ENCODE results near the gene CORO2B. TPM values are rescaled to one million over a fixed set of nuclear protein-coding genes. Genes with fewer than 3 reads are reported as not detected.
"Not testable (repeated sequence)": the region's sequence is repeated elsewhere in the genome, so short reads cannot be mapped to it uniquely, and the experiment has no call there.

Gene CORO2B
- total and polyA plus RNA-seq, 4 donors: 1.8 to 9.2 (median 5.0) TPM

GRCh38 chr15:68643216-68643830 is 64.5 kb downstream of the CORO2B start:
- no peak for ATAC-seq (ENCODE audit: low FRiP score)
- DNase-seq: no peak

GRCh38 chr15:68644083-68644904 is 65.5 kb downstream of the CORO2B start:
- ATAC-seq (ENCODE audit: low FRiP score) (no peak), DNase-seq (no peak)
- H3K36me3 ChIP-seq (ENCODE audit: control insufficient read depth in 1 of 2, insufficient read depth in 2 of 2, low read length in 1 of 2): no peaks in the 10 kb centered on the region
- intact Hi-C loops (cut with DNase I): no loop called here
- no peaks in the 10 kb centered on the region for H3K4me1 ChIP-seq (ENCODE audit: control insufficient read depth in 1 of 2, insufficient read depth in 2 of 2, low read length in 2 of 2)
- no peaks in the 10 kb centered on the region for H3K27me3 ChIP-seq (ENCODE audit: control insufficient read depth in 1 of 2, insufficient read depth in 2 of 2, low read length in 1 of 2)
- no peak overlapping the region for H3K27ac ChIP-seq (ENCODE audit: low read depth in 1 of 2, low read length in 2 of 2)
- no peak overlapping the region for H3K4me3 ChIP-seq (ENCODE audit: low read length in 2 of 2)
- no peaks in the 10 kb centered on the region for H3K9me3 ChIP-seq (ENCODE audit: control insufficient read depth, low read length)
- WGBS, 2 donors: 85% methylated on average over 8 of the region's 8 CpGs

More at GRCh38 chr15:68643216-68643830, 64.5 kb downstream of the CORO2B start:
- no peak overlapping the region for H3K4me3 ChIP-seq (ENCODE audit: low read length in 2 of 2)
- no peaks in the 10 kb centered on the region for H3K4me1 ChIP-seq (ENCODE audit: control insufficient read depth in 1 of 2, insufficient read depth in 2 of 2, low read length in 2 of 2)
- no peak overlapping the region for H3K27ac ChIP-seq (ENCODE audit: low read depth in 1 of 2, low read length in 2 of 2)
- intact Hi-C loops (cut with DNase I): no loop called here
- H3K9me3 ChIP-seq (ENCODE audit: control insufficient read depth, low read length): no peaks in the 10 kb centered on the region
- 94 to 95% methylated on average over 5 of the region's 5 CpGs for WGBS, 2 donors
- H3K36me3 ChIP-seq (ENCODE audit: control insufficient read depth in 1 of 2, insufficient read depth in 2 of 2, low read length in 1 of 2): no peaks in the 10 kb centered on the region
- H3K27me3 ChIP-seq (ENCODE audit: control insufficient read depth in 1 of 2, insufficient read depth in 2 of 2, low read length in 1 of 2): no peaks in the 10 kb centered on the region

- 93 to 94% methylated on average over 17 of the region's 17 CpGs for WGBS, 2 donors
- Histone ChIP-seq H3K9me3 (ENCODE audit: control insufficient read depth, low read length) (no peaks in the 10 kb centered on the region), H3K36me3 (ENCODE audit: control insufficient read depth in 1 of 2, insufficient read depth in 2 of 2, low read length in 1 of 2) (no peaks in the 10 kb centered on the region), H3K27me3 (ENCODE audit: control insufficient read depth in 1 of 2, insufficient read depth in 2 of 2, low read length in 1 of 2) (no peaks in the 10 kb centered on the region), H3K4me1 (ENCODE audit: control insufficient read depth in 1 of 2, insufficient read depth in 2 of 2, low read length in 2 of 2) (no peaks in the 10 kb centered on the region), H3K27ac (ENCODE audit: low read depth in 1 of 2, low read length in 2 of 2) (no peak overlapping the region), H3K4me3 (ENCODE audit: low read length in 2 of 2) (no peak overlapping the region)
- intact Hi-C loops (cut with DNase I): no loop called here
- ATAC-seq (ENCODE audit: low FRiP score) (no peak), DNase-seq (no peak)
These were observed 66.2 kb downstream of the CORO2B start for GRCh38 chr15:68644996-68645395.

- intact Hi-C loops (cut with DNase I): no loop called here
- WGBS, 2 donors: 79 to 86% methylated on average over 7 of the region's 7 CpGs
- no peaks in the 10 kb centered on the region for H3K9me3 ChIP-seq (ENCODE audit: control insufficient read depth, low read length)
- H3K4me1 ChIP-seq (ENCODE audit: control insufficient read depth in 1 of 2, insufficient read depth in 2 of 2, low read length in 2 of 2): no peaks in the 10 kb centered on the region
- no peaks in the 10 kb centered on the region for H3K36me3 ChIP-seq (ENCODE audit: control insufficient read depth in 1 of 2, insufficient read depth in 2 of 2, low read length in 1 of 2)
- H3K4me3 ChIP-seq (ENCODE audit: low read length in 2 of 2): no peak overlapping the region
- H3K27ac ChIP-seq (ENCODE audit: low read depth in 1 of 2, low read length in 2 of 2): no peak overlapping the region
- ATAC-seq (ENCODE audit: low FRiP score) (no peak), DNase-seq (no peak)
- no peaks in the 10 kb centered on the region for H3K27me3 ChIP-seq (ENCODE audit: control insufficient read depth in 1 of 2, insufficient read depth in 2 of 2, low read length in 1 of 2)
These were observed 67.4 kb downstream of the CORO2B start for GRCh38 chr15:68646156-68646555.

GRCh38 chr15:68646696-68647095 is 67.9 kb downstream of the CORO2B start:
- no peak for DNase-seq
- WGBS, 2 donors: 94 to 96% methylated on average over 5 of the region's 5 CpGs
- intact Hi-C loops (cut with DNase I): no loop called here
- ATAC-seq (ENCODE audit: low FRiP score): no peak
- H3K4me1 ChIP-seq (ENCODE audit: control insufficient read depth in 1 of 2, insufficient read depth in 2 of 2, low read length in 2 of 2): no peaks in the 10 kb centered on the region
- H3K9me3 ChIP-seq (ENCODE audit: control insufficient read depth, low read length): no peaks in the 10 kb centered on the region
- no peaks in the 10 kb centered on the region for H3K27me3 ChIP-seq (ENCODE audit: control insufficient read depth in 1 of 2, insufficient read depth in 2 of 2, low read length in 1 of 2)
- no peak overlapping the region for H3K4me3 ChIP-seq (ENCODE audit: low read length in 2 of 2)
- no peaks in the 10 kb centered on the region for H3K36me3 ChIP-seq (ENCODE audit: control insufficient read depth in 1 of 2, insufficient read depth in 2 of 2, low read length in 1 of 2)
- H3K27ac ChIP-seq (ENCODE audit: low read depth in 1 of 2, low read length in 2 of 2): no peak overlapping the region

- ATAC-seq (ENCODE audit: low FRiP score); H3K27ac ChIP-seq (ENCODE audit: low read depth in 1 of 2, low read length in 2 of 2); H3K4me3 ChIP-seq (ENCODE audit: low read length in 2 of 2); DNase-seq; H3K9me3 ChIP-seq (ENCODE audit: control insufficient read depth, low read length); H3K27me3 ChIP-seq (ENCODE audit: control insufficient read depth in 1 of 2, insufficient read depth in 2 of 2, low read length in 1 of 2); intact Hi-C loops (cut with DNase I); H3K36me3 ChIP-seq (ENCODE audit: control insufficient read depth in 1 of 2, insufficient read depth in 2 of 2, low read length in 1 of 2); H3K4me1 ChIP-seq (ENCODE audit: control insufficient read depth in 1 of 2, insufficient read depth in 2 of 2, low read length in 2 of 2): not testable (repeated sequence)
- 96 to 98% methylated on average over 13 of the region's 13 CpGs for WGBS, 2 donors
These were observed 68.6 kb downstream of the CORO2B start for GRCh38 chr15:68647361-68647760.

- Histone ChIP-seq H3K4me3 (ENCODE audit: low read length in 2 of 2) (no peak overlapping the region), H3K9me3 (ENCODE audit: control insufficient read depth, low read length) (no peaks in the 10 kb centered on the region), H3K27me3 (ENCODE audit: control insufficient read depth in 1 of 2, insufficient read depth in 2 of 2, low read length in 1 of 2) (no peaks in the 10 kb centered on the region), H3K4me1 (ENCODE audit: control insufficient read depth in 1 of 2, insufficient read depth in 2 of 2, low read length in 2 of 2) (no peaks in the 10 kb centered on the region), H3K36me3 (ENCODE audit: control insufficient read depth in 1 of 2, insufficient read depth in 2 of 2, low read length in 1 of 2) (no peaks in the 10 kb centered on the region), H3K27ac (ENCODE audit: low read depth in 1 of 2, low read length in 2 of 2) (no peak overlapping the region)
- ATAC-seq (ENCODE audit: low FRiP score) (peak; percentile 87), DNase-seq (peak in 1 of 2 donors; percentile 89)
- 75 to 78% methylated on average over 23 of the region's 23 CpGs for WGBS, 2 donors
- intact Hi-C loops (cut with DNase I): no loop called here
These were observed 72.3 kb downstream of the CORO2B start for GRCh38 chr15:68650901-68651709.

GRCh38 chr15:68651916-68652525 is 73.2 kb downstream of the CORO2B start:
- H3K27ac ChIP-seq (ENCODE audit: low read depth in 1 of 2, low read length in 2 of 2): no peak overlapping the region
- WGBS, 2 donors: 60 to 62% methylated on average over 9 of the region's 9 CpGs
- no peak for ATAC-seq (ENCODE audit: low FRiP score)

More at GRCh38 chr15:68651916-68652525, 73.2 kb downstream of the CORO2B start:
- DNase-seq: peak in 1 of 2 donors; percentile 30
- Histone ChIP-seq H3K9me3 (ENCODE audit: control insufficient read depth, low read length) (no peaks in the 10 kb centered on the region), H3K36me3 (ENCODE audit: control insufficient read depth in 1 of 2, insufficient read depth in 2 of 2, low read length in 1 of 2) (no peaks in the 10 kb centered on the region), H3K4me1 (ENCODE audit: control insufficient read depth in 1 of 2, insufficient read depth in 2 of 2, low read length in 2 of 2) (no peaks in the 10 kb centered on the region), H3K27me3 (ENCODE audit: control insufficient read depth in 1 of 2, insufficient read depth in 2 of 2, low read length in 1 of 2) (no peaks in the 10 kb centered on the region), H3K4me3 (ENCODE audit: low read length in 2 of 2) (no peak overlapping the region)
- intact Hi-C loops (cut with DNase I): no loop called here
